B cell (primary cell): ENCODE data around the gene DPAGT1. TPM values are rescaled to one million over a fixed set of nuclear protein-coding genes. Genes with fewer than 3 reads are reported as not detected.

Source experiments
- ATAC-seq: fragments of 200-7000 bp; cut with Tn5 transposase; one replicate; pipeline ENCODE4 v1.10.0; 2021; ENCODE audit warnings: low read depth, mild to moderate bottlenecking, moderate number of reproducible peaks, moderate library complexity
- CTCF ChIA-PET: fragments of 350-600 bp; sonication (Branson Sonifier 250); formaldehyde crosslinking; loops from one replicate; lab custom pipeline; 2021; ENCODE audit warnings: antibody characterized with exemption, inconsistent platforms; lab: Charles Lee
- POLR2A ChIA-PET: fragments of 350-600 bp; sonication (Branson Sonifier 250); formaldehyde crosslinking; loops from one replicate; lab custom pipeline; 2021; ENCODE audit warnings: antibody characterized with exemption; lab: Charles Lee
- DNase-seq: peaks from one replicate; pipeline ENCODE4 v3.0.0; 2013
- H2AFZ ChIP-seq: 2 replicates; pipeline ENCODE4 v1.6.1; 2012; ENCODE audit warnings: mild to moderate bottlenecking, low read depth, low read length; ENCODE audit not compliant: insufficient read depth, poor library complexity, severe bottlenecking
- H3K27ac ChIP-seq, 2 donors: 1 replicate in 1 of 2; 2 replicates in 1 of 2; pipeline ENCODE4 v1.5.1; 2012 to 2013; ENCODE audit warnings: low read length in 2 of 2, mild to moderate bottlenecking in 2 of 2, moderate library complexity in 1 of 2
- H3K27me3 ChIP-seq, 4 experiments: fragments of 200-600 bp in 1 of 4; sonication (generic) in 1 of 4; replicated peaks in 1 of 4; 1 replicate in 2 of 4; 2 replicates in 2 of 4; pipeline versions ENCODE4 v1.6.1 to v1.7.0; 2013 to 2016; ENCODE audit warnings: low read length in 3 of 4, mild to moderate bottlenecking in 2 of 4, mixed read lengths in 1 of 4, moderate library complexity in 1 of 4; ENCODE audit not compliant: insufficient read depth in 4 of 4, control insufficient read depth in 3 of 4; ENCODE audit errors: control extremely low read depth in 1 of 4
- H3K36me3 ChIP-seq, 2 experiments: replicated peaks in 1 of 2; 1 replicate in 1 of 2; 2 replicates in 1 of 2; pipeline versions ENCODE4 v1.6.1 to v1.7.1; 2013; ENCODE audit warnings: low read length in 1 of 2; ENCODE audit not compliant: insufficient read depth in 2 of 2, control insufficient read depth in 1 of 2; ENCODE audit errors: control extremely low read depth in 1 of 2, extremely low read depth in 1 of 2
- H3K4me1 ChIP-seq, 2 donors: fragments of 200-600 bp in 1 of 2; sonication (generic) in 1 of 2; 1 replicate in 1 of 2; 2 replicates in 1 of 2; pipeline versions ENCODE4 v1.5.1 to v1.6.1; 2013 to 2017; ENCODE audit warnings: low read length in 2 of 2; ENCODE audit not compliant: control insufficient read depth in 2 of 2, insufficient read depth in 2 of 2
- H3K4me2 ChIP-seq: replicated peaks from 2 replicates; pipeline ENCODE3; 2012; ENCODE audit warnings: mild to moderate bottlenecking, low read depth, low read length; ENCODE audit not compliant: poor library complexity, severe bottlenecking
- H3K4me3 ChIP-seq, 5 experiments: fragments of 200-600 bp in 1 of 5; sonication (generic) in 1 of 5; 1 replicate in 3 of 5; 2 replicates in 2 of 5; pipeline versions ENCODE4 v1.5.1 to v1.7.0; 2011 to 2016; ENCODE audit warnings: low read length in 4 of 5, mild to moderate bottlenecking in 4 of 5, low read depth in 2 of 5, control low read depth in 1 of 5, moderate library complexity in 1 of 5; ENCODE audit not compliant: insufficient read depth in 1 of 5; ENCODE audit errors: control extremely low read depth in 1 of 5, extremely low read depth in 1 of 5
- H3K79me2 ChIP-seq: fragments of 200-600 bp; sonication (generic); one replicate; pipeline ENCODE4 v1.6.0; 2016; ENCODE audit warnings: low read length; ENCODE audit not compliant: control insufficient read depth, insufficient read depth
- H3K9ac ChIP-seq: fragments of 200-600 bp; sonication (generic); 2 replicates; pipeline ENCODE4 v1.6.1; 2017; ENCODE audit warnings: mild to moderate bottlenecking, low read length, moderate library complexity
- H3K9me3 ChIP-seq, 3 donors: one replicate each; pipeline versions ENCODE4 v1.6.1 to v1.7.1; 2013; ENCODE audit warnings: low read length in 2 of 3; ENCODE audit not compliant: control insufficient read depth in 2 of 3, insufficient read depth in 1 of 3; ENCODE audit errors: control extremely low read depth in 1 of 3
- H4K20me1 ChIP-seq: 2 replicates; pipeline ENCODE4 v1.6.0; 2012; ENCODE audit warnings: mild to moderate bottlenecking, low read length; ENCODE audit not compliant: insufficient read depth, control insufficient read depth, poor library complexity, severe bottlenecking
- H3K27ac Mint-ChIP-seq: one replicate; pipeline ENCODE4 v1.8.0; 2021; ENCODE audit warnings: mixed read lengths
- H3K27me3 Mint-ChIP-seq: one replicate; pipeline ENCODE4 v1.8.0; 2021; ENCODE audit warnings: mixed read lengths
- H3K4me1 Mint-ChIP-seq: one replicate; pipeline ENCODE4 v1.8.0; 2021; ENCODE audit warnings: mixed read lengths
- H3K4me3 Mint-ChIP-seq: one replicate; pipeline ENCODE4 v1.8.0; 2021; ENCODE audit warnings: mixed read lengths
- H3K9me3 Mint-ChIP-seq: one replicate; pipeline ENCODE4 v1.8.0; 2022; ENCODE audit warnings: mixed read lengths; ENCODE audit not compliant: insufficient read depth
- EZH2 ChIP-seq: IDR thresholded peaks from 2 replicates; pipeline ENCODE4 v1.6.1; 2012; ENCODE audit warnings: borderline replicate concordance, low read depth, mild to moderate bottlenecking, moderate library complexity, low read length; ENCODE audit not compliant: insufficient read depth, poor library complexity, severe bottlenecking
- WGBS: methylation state at CpG from one replicate; pipeline ENCODE4 v1.1.5; 2013; ENCODE audit warnings: missing lambda C conversion rate; ENCODE audit not compliant: insufficient coverage; 5-methylcytosine and 5-hydroxymethylcytosine counted together
- intact Hi-C: fragments of 100-400 bp; cut with micrococcal nuclease; formaldehyde crosslinking; loops from one replicate; pipeline ENCODE4 v1.10.0; 2022
- polyA plus RNA-seq: library from polyadenylated mRNA; depleted of rRNA; stranded (reverse); fragments of >200 nt; gene quantifications from 2 replicates; pipeline ENCODE4 v1.2.3, GENCODE V29; 2012
- total RNA-seq, 2 donors: library from RNA; stranded (reverse); fragments of 120-200 nt in 1 of 2; gene quantifications; 1 replicate in 1 of 2; 2 replicates in 1 of 2; pipeline versions ENCODE4 v1.2.3 to v1.2.4, GENCODE V29; 2013 to 2022
- TF ChIP-seq, protein P1 (sequence below): fragments of 200-600 bp; IDR thresholded peaks from one replicate; pipeline ENCODE4 v1.8.0; 2022; ENCODE audit warnings: antibody characterized with exemption, mild to moderate bottlenecking

Gene DPAGT1
- total and polyA plus RNA-seq, 2 donors (not counting 1 experiment from before 2014, with no cell fraction given), result 38.3 to 64.3 TPM

DNA sequence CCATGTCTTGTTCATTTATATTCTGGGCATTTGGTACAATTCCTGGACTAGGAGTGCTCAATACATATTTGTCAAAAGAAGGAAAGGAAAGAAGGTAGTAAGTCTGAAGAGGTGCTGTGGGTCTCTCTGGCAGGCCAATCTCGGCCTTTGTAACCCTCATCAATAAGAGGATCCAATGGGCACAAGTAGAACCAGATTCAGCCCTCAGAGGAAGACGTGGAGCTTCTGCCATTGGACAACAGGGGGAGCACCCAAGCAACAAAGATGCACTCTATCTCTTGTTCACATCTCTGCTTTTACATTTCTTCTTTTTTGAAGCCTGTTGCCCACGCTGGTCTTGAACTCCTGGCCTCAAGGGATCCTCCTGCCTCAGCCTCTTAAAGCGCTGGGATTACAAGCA, 36.3 kb downstream of the DPAGT1 start:
- Histone ChIP-seq H2AFZ (no peak overlapping the region), H3K4me3 (no peak overlapping the region), H4K20me1 (no peaks in the 10 kb centered on the region), H3K4me2 (no peak overlapping the region), H3K9ac (no peak overlapping the region), H3K4me1 (peaks cover 15 to 28% of the 10 kb centered on the region in 2 donors), H3K27me3 (no peaks in the 10 kb centered on the region), H3K79me2 (peaks cover 87% of the 10 kb centered on the region), H3K27ac (no peak overlapping the region), H3K36me3 (peaks cover 5 to 11% of the 10 kb centered on the region in 2 experiments), H3K9me3 (no peaks in the 10 kb centered on the region)
- no peak for TF ChIP-seq EZH2
- TF ChIP-seq, protein P1, sequence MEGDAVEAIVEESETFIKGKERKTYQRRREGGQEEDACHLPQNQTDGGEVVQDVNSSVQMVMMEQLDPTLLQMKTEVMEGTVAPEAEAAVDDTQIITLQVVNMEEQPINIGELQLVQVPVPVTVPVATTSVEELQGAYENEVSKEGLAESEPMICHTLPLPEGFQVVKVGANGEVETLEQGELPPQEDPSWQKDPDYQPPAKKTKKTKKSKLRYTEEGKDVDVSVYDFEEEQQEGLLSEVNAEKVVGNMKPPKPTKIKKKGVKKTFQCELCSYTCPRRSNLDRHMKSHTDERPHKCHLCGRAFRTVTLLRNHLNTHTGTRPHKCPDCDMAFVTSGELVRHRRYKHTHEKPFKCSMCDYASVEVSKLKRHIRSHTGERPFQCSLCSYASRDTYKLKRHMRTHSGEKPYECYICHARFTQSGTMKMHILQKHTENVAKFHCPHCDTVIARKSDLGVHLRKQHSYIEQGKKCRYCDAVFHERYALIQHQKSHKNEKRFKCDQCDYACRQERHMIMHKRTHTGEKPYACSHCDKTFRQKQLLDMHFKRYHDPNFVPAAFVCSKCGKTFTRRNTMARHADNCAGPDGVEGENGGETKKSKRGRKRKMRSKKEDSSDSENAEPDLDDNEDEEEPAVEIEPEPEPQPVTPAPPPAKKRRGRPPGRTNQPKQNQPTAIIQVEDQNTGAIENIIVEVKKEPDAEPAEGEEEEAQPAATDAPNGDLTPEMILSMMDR, result peak; percentile 46
- ChIA-PET CTCF (interaction anchor here (1.8 kb wide), 1 partner anchor 131 kb away, joined by 7 read pairs; no protein-coding TSS in a partner anchor), POLR2A (no interaction called here)
- peak overlapping the region; percentile 73 for H3K27ac Mint-ChIP-seq
- DNase-seq (peak; percentile 55), ATAC-seq (no peak)
- WGBS, result 84% methylated on average over 4 of the region's 4 CpGs
- peak overlapping the region; percentile 30 for H3K4me3 Mint-ChIP-seq
- H3K27me3 Mint-ChIP-seq, result no peaks in the 10 kb centered on the region
- H3K9me3 Mint-ChIP-seq, result no peaks in the 10 kb centered on the region
- H3K4me1 Mint-ChIP-seq, result peaks cover 38% of the 10 kb centered on the region
- intact Hi-C loops, result no loop called here

DNA sequence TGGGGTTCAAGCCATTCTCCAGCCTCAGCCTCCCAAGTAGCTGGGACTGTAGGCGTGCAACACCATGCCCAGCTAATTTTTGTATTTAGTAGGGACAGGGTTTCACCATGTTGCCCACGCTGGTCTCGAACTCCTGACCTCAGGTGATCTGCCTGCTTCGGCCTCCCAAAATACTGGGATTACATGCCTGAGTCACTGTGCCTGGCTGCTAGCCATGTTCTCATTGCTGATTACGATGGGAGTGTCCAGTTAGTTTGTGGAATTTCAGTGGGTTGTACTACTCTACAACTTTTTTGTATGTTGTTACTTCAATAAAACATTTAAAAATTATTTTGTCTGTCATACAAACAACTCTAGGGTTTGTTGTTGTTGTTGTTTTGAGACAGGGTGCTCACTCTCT, 38.9 kb downstream of the DPAGT1 start:
- H3K4me1 ChIP-seq, result peaks cover 12 to 20% of the 10 kb centered on the region in 2 donors
- H3K36me3 ChIP-seq, result peaks cover 3 to 4% of the 10 kb centered on the region in 2 experiments
- no peak overlapping the region for H3K27ac ChIP-seq
- no peak overlapping the region for H3K4me2 ChIP-seq
- no peak overlapping the region for H3K4me3 ChIP-seq
- ChIA-PET CTCF (interaction anchor here (0.8 to 1.3 kb wide), 3 partner anchors 8 to 39 kb away, joined by 3 to 4 read pairs (median 3); partner anchors contain the start of gene DPAGT1), POLR2A (interaction anchor here (1.0 kb wide), 1 partner anchor 11 kb away, joined by 4 read pairs; no protein-coding TSS in a partner anchor)
- no peaks in the 10 kb centered on the region for H4K20me1 ChIP-seq
- no peak overlapping the region for H3K9ac ChIP-seq
- 97% methylated on average over 4 of the region's 5 CpGs for WGBS
- Mint-ChIP-seq H3K4me3 (no peak overlapping the region), H3K4me1 (peaks cover 30% of the 10 kb centered on the region), H3K9me3 (no peaks in the 10 kb centered on the region), H3K27ac (no peak overlapping the region), H3K27me3 (no peaks in the 10 kb centered on the region)
- intact Hi-C loops, result no loop called here
- H3K79me2 ChIP-seq, result peaks cover 74% of the 10 kb centered on the region
- DNase-seq (no peak), ATAC-seq (no peak)
- H3K9me3 ChIP-seq, result no peaks in the 10 kb centered on the region
- no peak overlapping the region for H2AFZ ChIP-seq
- TF ChIP-seq, protein P1, result no peak
- TF ChIP-seq EZH2, result no peak
- H3K27me3 ChIP-seq, result no peaks in the 10 kb centered on the region
